OCI-M2 (cell line): ENCODE data around the gene MGLL.
"Not testable (repeated sequence)": the region's sequence is repeated elsewhere in the genome, so short reads cannot be mapped to it uniquely, and the experiment has no call there.

Experiments used
- DNase-seq: peaks from one replicate; lab custom pipeline; 2025; ENCODE audit not compliant: unreplicated experiment; lab: John Stamatoyannopoulos, UW

Gene MGLL

GRCh38 chr3:127692501-127693335 lies 129.6 kb downstream of the MGLL start:
- DNase-seq = no peak

DNA sequence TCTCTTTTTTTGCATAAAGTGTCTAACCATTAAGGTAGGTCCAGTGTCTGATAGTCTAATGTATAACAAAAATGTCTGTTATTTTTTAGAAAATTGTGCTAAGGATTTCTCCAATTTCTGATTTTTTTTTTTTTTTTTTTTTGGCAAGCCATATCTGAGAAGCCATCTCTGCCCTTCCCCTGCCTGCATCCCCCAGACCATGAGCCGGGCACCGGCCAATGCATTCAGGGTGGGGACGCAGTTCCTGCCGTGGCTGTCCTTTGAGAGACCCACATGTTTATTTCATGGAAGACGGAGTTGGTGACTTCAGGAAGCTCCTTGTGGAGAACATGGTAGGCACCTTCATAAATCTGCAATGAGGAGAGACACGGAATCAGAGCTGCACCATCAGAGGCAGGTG lies 130.3 kb downstream of the MGLL start:
- DNase-seq = no peak

GRCh38 chr3:127691489-127691888 lies 130.8 kb downstream of the MGLL start:
- DNase-seq = no peak

GRCh38 chr3:127690823-127691452 lies 131.4 kb downstream of the MGLL start:
- DNase-seq = no peak

DNA sequence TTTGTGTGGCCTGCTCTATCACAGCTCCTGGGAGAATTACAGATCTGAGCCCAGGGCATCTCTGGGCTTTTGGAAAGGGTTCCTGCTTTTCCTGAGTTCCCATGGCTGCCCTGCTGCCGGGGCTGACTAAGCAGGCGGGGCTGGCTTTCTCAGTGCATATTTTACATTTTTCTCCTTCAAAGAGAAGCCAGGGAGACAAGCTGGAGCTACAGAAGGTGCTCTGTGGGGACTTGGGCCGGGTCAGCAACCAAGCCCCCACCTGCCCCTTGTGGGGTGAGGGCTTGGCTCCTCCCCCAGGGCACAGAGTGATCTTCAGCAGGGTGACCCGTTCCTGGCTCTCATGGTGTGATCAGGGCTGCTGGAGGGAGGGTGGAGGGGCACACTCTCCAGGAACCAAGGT lies 132.2 kb downstream of the MGLL start:
- no peak for DNase-seq

DNA sequence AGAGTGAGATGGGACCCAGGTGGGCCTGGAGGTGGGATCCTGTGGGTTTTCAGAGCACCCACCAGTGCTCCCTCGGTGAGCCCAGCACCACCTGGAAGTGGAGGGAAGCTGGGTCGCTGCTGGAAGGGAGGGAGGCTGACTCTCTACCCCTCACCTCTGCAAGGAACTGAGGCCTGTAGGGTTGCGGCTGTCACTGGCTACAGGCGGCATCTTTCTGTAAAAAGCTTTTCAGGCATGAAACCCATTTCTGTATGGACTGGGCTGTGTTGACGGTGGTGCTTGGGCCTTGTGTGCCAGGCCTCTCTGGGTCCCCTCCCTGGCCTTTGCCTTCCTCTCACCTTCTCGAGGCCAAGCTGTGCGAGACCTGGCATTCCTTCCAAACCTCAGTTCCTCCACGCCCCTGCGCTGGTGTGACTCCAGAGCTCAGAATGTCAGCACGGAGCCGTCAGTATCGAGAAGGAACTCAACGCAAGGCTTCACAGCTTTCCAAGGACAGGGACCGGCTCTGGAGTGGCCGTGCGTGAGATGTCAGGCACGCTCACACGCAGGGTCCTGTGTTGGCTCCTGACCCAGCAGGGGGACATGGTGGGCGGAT lies 133.0 kb downstream of the MGLL start:
- DNase-seq = no peak

- DNase-seq = no peak
Measured at GRCh38 chr3:127688416-127689265, 133.7 kb downstream of the MGLL start.

GRCh38 chr3:127688022-127688415 lies 134.3 kb downstream of the MGLL start:
- DNase-seq = no peak

GRCh38 chr3:127687228-127687737 lies 135.0 kb downstream of the MGLL start:
- no peak for DNase-seq

GRCh38 chr3:127686512-127686894 lies 135.8 kb downstream of the MGLL start:
- DNase-seq = no peak

GRCh38 chr3:127685708-127686511 lies 136.4 kb downstream of the MGLL start:
- no peak for DNase-seq

GRCh38 chr3:127684871-127685707 lies 137.2 kb downstream of the MGLL start:
- no peak for DNase-seq

- DNase-seq = no peak
Measured at GRCh38 chr3:127682561-127682960, 139.8 kb downstream of the MGLL start.

DNA sequence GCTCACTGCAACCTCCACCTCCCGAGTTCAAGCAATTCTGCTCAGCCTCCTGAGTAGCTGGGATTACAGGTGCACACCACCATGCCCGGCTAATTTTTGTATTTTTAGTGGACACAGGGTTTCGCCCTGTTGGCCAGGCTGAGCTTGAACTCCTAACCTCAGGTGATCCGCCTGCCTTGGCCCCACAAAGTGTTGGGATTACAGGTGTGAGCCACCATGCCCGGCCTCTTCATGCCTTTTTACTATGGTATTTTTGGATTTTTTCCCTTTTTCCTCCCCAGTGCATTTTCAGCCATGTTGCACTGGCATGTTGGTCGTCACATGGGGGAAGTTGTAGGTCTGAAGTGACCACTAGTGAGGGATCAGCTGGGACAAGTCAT lies 140.2 kb downstream of the MGLL start:
- DNase-seq = not testable (repeated sequence)

DNA sequence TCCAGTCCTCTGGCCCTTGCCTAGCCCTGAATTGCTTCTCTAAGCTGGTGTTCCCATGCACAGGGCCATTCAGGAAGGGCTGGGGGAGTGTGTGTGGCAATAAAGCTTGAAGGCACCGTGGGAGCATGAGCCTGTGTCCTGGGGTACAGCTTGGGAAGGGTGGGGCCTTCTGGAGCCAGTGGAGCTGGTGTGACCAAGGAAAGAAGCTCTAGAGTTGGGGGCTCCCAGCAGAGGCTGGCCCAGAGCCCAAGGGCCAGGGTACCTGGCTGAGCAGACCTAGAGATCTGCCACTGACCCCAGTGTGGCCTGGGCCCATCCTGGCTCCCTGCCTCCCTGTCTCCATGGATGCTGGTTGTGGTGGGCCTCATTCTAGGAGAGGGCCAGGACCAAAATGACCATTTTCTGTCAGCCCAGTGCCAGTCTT lies 141.5 kb downstream of the MGLL start:
- no peak for DNase-seq

- no peak for DNase-seq
Measured at GRCh38 chr3:127680146-127680661, 142.1 kb downstream of the MGLL start.

DNA sequence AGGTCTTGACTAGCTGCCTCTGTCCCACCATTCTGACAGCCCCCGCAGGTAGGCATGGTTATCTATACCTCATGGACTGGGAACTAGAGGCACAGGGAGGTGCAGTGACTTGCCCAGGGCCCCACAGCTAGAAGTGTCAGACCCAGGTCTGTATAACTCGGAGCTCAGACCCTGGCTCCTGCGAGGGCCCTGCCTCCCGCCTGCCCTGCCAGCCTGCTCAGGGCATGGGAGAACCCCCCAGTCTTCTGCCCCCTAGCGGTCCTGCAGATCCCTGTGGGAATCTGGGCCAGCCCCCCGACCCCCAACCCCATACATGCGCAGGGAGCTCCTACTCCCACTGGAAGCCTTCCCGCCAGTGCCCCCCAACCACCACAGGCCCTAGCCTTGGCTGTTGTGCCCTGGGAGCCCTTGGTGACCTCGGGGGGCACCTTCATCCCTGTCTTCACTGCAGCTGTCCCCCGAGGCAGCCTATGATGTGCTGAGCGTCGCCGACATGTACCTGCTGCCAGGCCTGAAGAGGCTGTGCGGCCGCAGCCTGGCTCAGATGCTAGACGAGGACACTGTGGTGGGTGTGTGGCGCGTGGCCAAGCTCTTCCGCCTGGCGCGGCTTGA lies 142.7 kb downstream of the MGLL start:
- no peak for DNase-seq

DNA sequence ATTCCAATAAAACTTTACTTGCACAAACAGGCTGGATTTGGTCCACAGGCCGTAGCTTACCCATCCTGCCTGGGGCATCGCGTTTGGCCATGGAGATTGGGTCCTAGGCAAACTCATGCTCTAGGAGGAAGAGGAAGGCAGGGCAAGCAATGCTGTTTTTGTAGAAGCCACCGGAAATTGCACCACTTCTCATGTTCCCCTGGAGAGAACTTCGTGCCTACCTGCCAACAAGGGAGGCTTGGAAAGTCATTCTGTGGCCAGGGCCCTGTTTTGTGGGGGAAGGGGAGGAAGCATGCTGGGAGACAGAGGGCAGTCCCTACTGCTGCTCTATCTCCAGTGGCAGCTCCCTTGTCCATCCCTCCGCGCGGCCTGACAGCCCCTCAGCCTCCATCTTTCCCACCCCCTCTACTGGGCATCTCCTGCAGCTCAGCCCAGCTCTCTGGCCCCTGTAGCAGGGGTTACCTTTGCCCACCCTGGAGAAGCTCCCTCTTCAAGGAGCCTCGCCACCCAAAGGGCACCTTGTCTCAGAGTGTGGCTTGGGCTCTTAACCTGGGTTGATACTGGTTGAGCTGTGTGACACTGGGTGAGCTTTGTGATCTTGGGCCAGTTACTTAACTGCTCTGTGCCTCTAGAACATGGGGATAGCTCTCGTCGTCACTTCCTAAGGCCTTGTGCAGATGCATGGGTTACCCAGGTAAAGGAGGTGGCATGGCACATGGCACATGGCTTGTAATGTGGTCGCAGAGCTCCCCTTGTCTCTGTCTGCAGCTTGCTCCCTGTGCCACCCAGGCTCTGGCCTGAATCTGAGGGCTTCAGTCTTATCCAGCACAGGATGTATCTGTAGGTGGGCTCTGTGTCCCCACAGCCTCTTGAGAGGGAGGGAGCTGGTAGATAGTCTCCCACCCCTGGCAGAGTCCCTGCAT lies 143.4 kb downstream of the MGLL start:
- DNase-seq = no peak
